Colonic mucosa (tissue), 4 donors: ENCODE data around the gene PIGO. TPM values are rescaled to one million over a fixed set of nuclear protein-coding genes. Genes with fewer than 3 reads are reported as not detected.
A peak's percentile ranks its signal among the peaks of the same experiment; 100 is the strongest.

ENCODE experiments used
- DNase-seq: peaks from one replicate; pipeline ENCODE4 v3.0.0-alpha.2; 2020
- H3K27ac ChIP-seq: fragments of 200-600 bp; one replicate; pipeline ENCODE4 v1.8.0; 2021
- H3K27me3 ChIP-seq: fragments of 200-600 bp; one replicate; pipeline ENCODE4 v1.8.0; 2021
- H3K36me3 ChIP-seq: fragments of 200-600 bp; one replicate; pipeline ENCODE4 v1.8.0; 2021
- H3K4me1 ChIP-seq: fragments of 200-600 bp; one replicate; pipeline ENCODE4 v1.8.0; 2021; ENCODE audit warnings: mild to moderate bottlenecking
- H3K4me3 ChIP-seq: fragments of 200-600 bp; one replicate; pipeline ENCODE4 v1.8.0; 2021
- H3K9ac ChIP-seq, 2 donors: one replicate each; pipeline ENCODE4 v1.7.0; 2013; ENCODE audit warnings: control low read depth in 2 of 2, low read depth in 2 of 2, low read length in 2 of 2
- H3K9me3 ChIP-seq: fragments of 200-600 bp; one replicate; pipeline ENCODE4 v1.8.0; 2021
- intact Hi-C: fragments of 100-400 bp; cut with DNase I; formaldehyde crosslinking; loops from one replicate; pipeline ENCODE4 v1.14.1; 2022
- total RNA-seq, 2 donors: library from RNA; stranded (reverse); fragmentation: NEBNext Ultra II Directional in 1 of 2; extraction: Animal tissue kit (Norgen Biotek cat#: 25700) in 1 of 2; gene quantifications; one replicate each; pipeline ENCODE4 v1.2.1, GENCODE V29; 2021
- TF ChIP-seq, protein P1 (sequence below): fragments of 200-600 bp; IDR thresholded peaks from one replicate; pipeline ENCODE4 v1.8.0; 2022; ENCODE audit warnings: antibody characterized with exemption, mild to moderate bottlenecking
- donor health status: healthy.
- donor health status: DM: no; HTN: no; CAD: no.
- donor health status: DM: no; HTN: no; CAD: no.

The PIGO gene
- total RNA-seq, 2 donors from 2014 or later, result 27.6 to 51.3 TPM

DNA sequence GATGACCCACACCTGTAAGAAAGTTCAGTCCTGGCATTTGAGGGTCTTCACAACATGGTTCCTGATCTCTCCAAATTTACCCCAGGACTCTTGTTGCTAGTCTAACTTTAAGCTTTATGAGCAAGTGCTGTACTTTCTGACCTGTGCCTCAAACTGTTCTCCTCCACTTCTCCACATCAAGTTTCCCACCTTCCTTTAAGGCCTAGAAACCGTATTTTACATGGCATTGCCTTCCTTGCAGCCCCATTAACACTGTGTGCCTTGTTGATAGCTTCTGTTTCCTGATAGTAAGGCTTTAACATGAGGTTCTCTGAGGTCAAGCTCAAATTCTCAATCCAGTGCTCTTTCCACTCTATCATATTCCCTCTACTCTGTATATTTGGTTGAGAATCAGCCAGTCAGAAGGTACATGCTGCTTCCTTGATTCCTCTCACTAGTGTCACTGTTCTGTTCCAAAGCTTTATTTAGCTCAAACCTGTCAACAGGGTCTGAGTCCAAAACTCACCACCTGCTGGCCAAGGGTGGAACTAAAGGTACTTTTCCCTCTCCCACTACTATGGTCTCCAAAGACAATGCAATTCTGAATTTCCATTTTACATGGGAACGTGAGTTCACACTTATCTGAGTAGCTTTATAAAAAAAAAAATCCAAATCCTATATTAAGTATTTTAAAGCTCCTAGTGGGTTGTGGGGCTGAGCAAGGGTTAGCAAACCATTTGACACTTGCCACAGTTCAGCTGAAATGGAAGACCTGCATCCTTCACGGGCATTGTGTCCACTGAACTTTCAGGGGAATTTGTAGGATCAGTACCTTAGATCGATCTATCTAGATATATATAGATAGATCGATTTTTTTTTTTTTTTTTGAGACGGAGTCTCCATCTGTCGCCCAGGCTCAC, 45.1 kb downstream of the PIGO start:
- no peaks in the 10 kb centered on the region for H3K27me3 ChIP-seq
- no peaks in the 10 kb centered on the region for H3K4me1 ChIP-seq
- peak; percentile 31 for DNase-seq
- H3K9me3 ChIP-seq, result no peaks in the 10 kb centered on the region
- no peak overlapping the region for H3K4me3 ChIP-seq
- TF ChIP-seq, protein P1, sequence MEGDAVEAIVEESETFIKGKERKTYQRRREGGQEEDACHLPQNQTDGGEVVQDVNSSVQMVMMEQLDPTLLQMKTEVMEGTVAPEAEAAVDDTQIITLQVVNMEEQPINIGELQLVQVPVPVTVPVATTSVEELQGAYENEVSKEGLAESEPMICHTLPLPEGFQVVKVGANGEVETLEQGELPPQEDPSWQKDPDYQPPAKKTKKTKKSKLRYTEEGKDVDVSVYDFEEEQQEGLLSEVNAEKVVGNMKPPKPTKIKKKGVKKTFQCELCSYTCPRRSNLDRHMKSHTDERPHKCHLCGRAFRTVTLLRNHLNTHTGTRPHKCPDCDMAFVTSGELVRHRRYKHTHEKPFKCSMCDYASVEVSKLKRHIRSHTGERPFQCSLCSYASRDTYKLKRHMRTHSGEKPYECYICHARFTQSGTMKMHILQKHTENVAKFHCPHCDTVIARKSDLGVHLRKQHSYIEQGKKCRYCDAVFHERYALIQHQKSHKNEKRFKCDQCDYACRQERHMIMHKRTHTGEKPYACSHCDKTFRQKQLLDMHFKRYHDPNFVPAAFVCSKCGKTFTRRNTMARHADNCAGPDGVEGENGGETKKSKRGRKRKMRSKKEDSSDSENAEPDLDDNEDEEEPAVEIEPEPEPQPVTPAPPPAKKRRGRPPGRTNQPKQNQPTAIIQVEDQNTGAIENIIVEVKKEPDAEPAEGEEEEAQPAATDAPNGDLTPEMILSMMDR, result peak; percentile 43
- peaks cover 1% of the 10 kb centered on the region for H3K36me3 ChIP-seq
- H3K9ac ChIP-seq, result no peak overlapping the region
- no peak overlapping the region for H3K27ac ChIP-seq
- intact Hi-C loops, result loop anchor here (10.0 kb wide), 1 partner anchor 157 kb away; a partner anchor contains a TSS

DNA sequence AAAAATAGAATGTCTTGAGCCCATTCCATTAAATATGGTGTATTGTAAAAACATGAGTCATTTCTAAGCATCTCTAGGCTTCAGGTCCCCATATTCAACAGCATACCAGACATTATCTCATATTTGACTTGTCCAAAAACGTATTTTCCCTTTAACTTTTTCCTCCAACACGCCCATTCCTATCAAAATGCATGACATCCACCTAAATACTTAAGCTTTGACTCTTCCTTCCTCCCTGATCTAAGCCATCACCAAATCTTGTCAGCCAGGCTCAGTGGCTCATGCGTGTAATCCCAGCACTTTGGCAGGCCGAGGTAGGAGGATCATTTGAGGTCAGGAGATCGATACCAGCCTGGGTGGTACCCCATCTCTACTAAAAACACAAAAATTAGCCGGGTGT, 47.9 kb downstream of the PIGO start:
- Histone ChIP-seq H3K9me3 (no peaks in the 10 kb centered on the region), H3K9ac (no peak overlapping the region), H3K36me3 (no peaks in the 10 kb centered on the region), H3K27ac (no peak overlapping the region), H3K27me3 (no peaks in the 10 kb centered on the region), H3K4me3 (no peak overlapping the region), H3K4me1 (no peaks in the 10 kb centered on the region)
- intact Hi-C loops, result no loop called here
- TF ChIP-seq, protein P1, result no peak
- no peak for DNase-seq

DNA sequence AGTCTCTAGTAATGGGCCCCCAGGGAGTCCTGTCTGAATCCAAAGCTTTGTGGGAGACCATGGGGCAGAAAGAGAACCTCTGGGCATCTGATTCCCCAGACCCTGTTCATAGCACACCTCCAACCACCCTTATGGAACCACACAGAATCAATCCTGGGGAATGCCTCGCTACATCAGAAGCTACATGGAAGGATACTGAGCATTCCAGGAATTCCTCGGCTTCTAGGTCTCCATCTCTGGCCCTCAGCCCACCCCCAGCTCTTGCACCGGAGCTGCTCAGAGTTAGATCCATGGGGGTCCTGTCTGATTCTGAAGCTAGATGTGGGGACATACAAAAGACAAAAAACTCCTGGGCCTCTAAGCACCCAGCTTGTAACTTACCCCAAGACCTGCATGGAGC, 52.3 kb downstream of the PIGO start:
- H3K27ac ChIP-seq, result no peak overlapping the region
- TF ChIP-seq, protein P1, result no peak
- H3K9me3 ChIP-seq, result no peaks in the 10 kb centered on the region
- no peaks in the 10 kb centered on the region for H3K36me3 ChIP-seq
- H3K27me3 ChIP-seq, result no peaks in the 10 kb centered on the region
- no peaks in the 10 kb centered on the region for H3K4me1 ChIP-seq
- intact Hi-C loops, result no loop called here
- no peak for DNase-seq
- no peak overlapping the region for H3K4me3 ChIP-seq
- H3K9ac ChIP-seq, result no peak overlapping the region

DNA sequence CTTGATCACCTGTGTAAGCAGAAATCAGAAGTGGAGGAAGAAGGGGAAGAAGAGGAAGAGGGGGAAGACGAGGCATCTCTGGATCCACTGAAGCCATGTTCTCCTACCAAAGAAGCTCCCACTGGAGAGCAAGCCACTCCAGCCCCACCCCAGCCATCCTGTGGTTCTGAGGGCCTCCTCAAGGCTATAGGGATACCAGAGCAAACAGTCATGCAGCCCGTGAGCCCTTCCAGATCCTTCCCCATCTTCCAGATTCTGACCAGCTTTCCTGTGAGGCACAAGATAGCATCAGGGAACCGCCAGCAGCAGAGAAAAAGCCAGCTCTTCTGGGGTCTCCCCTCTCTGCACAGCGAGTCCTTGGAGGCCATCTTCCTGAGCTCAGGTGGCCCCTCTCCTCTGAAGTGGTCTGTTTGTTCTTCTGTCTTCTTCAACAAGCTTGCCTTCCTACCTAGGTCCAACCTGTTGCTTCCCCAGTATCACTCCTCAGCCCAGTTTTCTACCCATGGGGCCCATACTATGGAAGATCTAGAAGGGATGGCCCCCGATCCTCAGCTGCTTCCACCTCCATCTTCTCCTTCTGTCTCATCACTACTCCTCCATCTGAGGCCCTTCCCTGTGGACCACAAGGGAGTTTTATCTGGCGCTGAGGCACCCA, 53.4 kb downstream of the PIGO start:
- no peaks in the 10 kb centered on the region for H3K27me3 ChIP-seq
- H3K36me3 ChIP-seq, result no peaks in the 10 kb centered on the region
- TF ChIP-seq, protein P1, result no peak
- DNase-seq, result no peak
- no peaks in the 10 kb centered on the region for H3K4me1 ChIP-seq
- no peak overlapping the region for H3K9ac ChIP-seq
- no peak overlapping the region for H3K27ac ChIP-seq
- no peak overlapping the region for H3K4me3 ChIP-seq
- no peaks in the 10 kb centered on the region for H3K9me3 ChIP-seq
- intact Hi-C loops, result no loop called here

DNA sequence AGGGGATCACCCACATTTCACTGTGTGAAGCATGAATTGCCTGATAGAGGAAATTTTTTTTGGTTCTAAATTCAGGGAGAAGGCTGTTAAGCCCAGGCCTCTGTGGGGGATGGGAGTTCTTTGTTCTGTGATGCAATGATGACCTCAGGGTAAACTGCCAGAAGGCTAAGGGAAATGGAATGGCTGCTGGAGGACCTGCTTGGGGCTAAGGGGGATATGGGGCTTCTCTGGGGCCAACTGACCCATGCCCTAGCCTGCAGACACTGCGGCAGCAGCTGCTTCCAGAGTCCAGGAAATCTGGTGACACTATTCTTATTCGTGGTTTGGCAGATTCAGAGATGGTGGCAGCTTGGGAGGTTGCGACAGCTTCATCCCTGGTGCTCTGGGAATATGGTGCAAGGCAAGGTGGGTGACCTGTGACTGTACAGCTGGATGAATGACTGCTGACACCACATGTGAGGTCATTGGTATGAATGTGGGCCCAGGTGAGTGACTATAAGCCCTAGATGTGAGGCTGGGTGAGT, 54.2 kb downstream of the PIGO start:
- Histone ChIP-seq H3K27ac (no peak overlapping the region), H3K9ac (no peak overlapping the region), H3K4me3 (no peak overlapping the region), H3K4me1 (no peaks in the 10 kb centered on the region), H3K27me3 (no peaks in the 10 kb centered on the region), H3K36me3 (no peaks in the 10 kb centered on the region), H3K9me3 (no peaks in the 10 kb centered on the region)
- intact Hi-C loops, result no loop called here
- TF ChIP-seq, protein P1, result no peak
- DNase-seq, result no peak

Other genes starting within 250 kb of the PIGO start
- gene PHF24, start 138.3 kb downstream of the PIGO start, total RNA-seq, result under 1 TPM in 1 of 2 donors, not detected in 1; 0.64 TPM
- 1 to 10 TPM; 1.6 to 8.5 TPM for gene DNAJB5, start 106.8 kb downstream of the PIGO start, total RNA-seq
- 100 to 1,000 TPM; 176 to 287 TPM for gene VCP, start 24.0 kb downstream of the PIGO start, total RNA-seq
- 10 to 100 TPM; 11.4 to 47.5 TPM for gene FANCG, start 16.6 kb downstream of the PIGO start, total RNA-seq
- gene STOML2, start 6.5 kb upstream of the PIGO start, total RNA-seq, result 100 to 1,000 TPM; 111 to 233 TPM
- gene ATOSB, start 19.3 kb upstream of the PIGO start, total RNA-seq, result 10 to 100 TPM; 16.8 to 44.6 TPM
- gene UNC13B, start 65.4 kb upstream of the PIGO start, total RNA-seq, result 10 to 100 TPM; 43.6 to 56.1 TPM